Hepatocyte (in vitro differentiated cells): Measurements from ENCODE around the gene UBN2.

Source experiments
- EZH2 ChIP-seq: fragments of 200-600 bp; sonication (generic); IDR thresholded peaks from 2 replicates; pipeline ENCODE4 v1.6.1; 2016; ENCODE audit warnings: antibody characterized with exemption, mild to moderate bottlenecking, borderline replicate concordance
- EZH2phosphoT487 ChIP-seq: fragments of 200-600 bp; sonication (generic); IDR thresholded peaks from one replicate; pipeline ENCODE4 v1.6.1; 2018; ENCODE audit warnings: antibody characterized with exemption, mild to moderate bottlenecking, low read depth, moderate library complexity; ENCODE audit not compliant: unreplicated experiment, severe bottlenecking

DNA sequence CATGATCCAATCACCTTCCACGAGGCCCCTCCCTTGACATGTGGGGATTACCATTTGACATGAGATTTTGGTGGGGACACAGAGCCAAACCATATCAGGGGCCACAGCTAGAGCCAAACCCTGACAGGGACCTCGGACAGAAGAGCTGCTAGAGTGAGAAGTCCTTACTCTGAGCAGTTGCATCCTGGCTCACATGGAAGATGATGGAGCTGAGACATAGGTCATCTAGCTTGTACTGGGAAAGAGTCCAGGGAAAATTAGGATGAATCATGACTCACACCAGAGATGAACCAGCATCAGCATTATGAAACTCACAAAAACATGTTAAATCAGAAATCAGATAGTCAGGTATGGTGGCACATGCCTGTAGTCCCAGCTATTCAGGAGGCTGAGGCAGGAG is 97.3 kb downstream of the UBN2 start:
- TF ChIP-seq EZH2phosphoT487 (no peak), EZH2 (no peak)
